Mucosa of rectum (tissue), 2 donors: ENCODE data around the gene KLF2.
A peak's percentile ranks its signal among the peaks of the same experiment; 100 is the strongest.
"Not testable (repeated sequence)": the region's sequence is repeated elsewhere in the genome, so short reads cannot be mapped to it uniquely, and the experiment has no call there.

Experiments
- H3K27ac ChIP-seq, 2 donors: one replicate each; pipeline ENCODE4 v1.7.0; 2013; ENCODE audit warnings: inconsistent platforms in 2 of 2, low read depth in 2 of 2, low read length in 2 of 2
- H3K27me3 ChIP-seq, 2 donors: one replicate each; pipeline ENCODE4 v1.7.0; 2013; ENCODE audit warnings: low read length in 2 of 2; ENCODE audit not compliant: control insufficient read depth in 2 of 2, insufficient read depth in 2 of 2
- H3K36me3 ChIP-seq, 2 donors: one replicate each; pipeline ENCODE4 v1.7.0; 2013; ENCODE audit warnings: low read length in 2 of 2; ENCODE audit not compliant: control insufficient read depth in 2 of 2, insufficient read depth in 2 of 2
- H3K4me1 ChIP-seq, 2 donors: one replicate each; pipeline ENCODE4 v1.7.0; 2013; ENCODE audit warnings: low read length in 2 of 2, mild to moderate bottlenecking in 1 of 2; ENCODE audit not compliant: control insufficient read depth in 2 of 2, insufficient read depth in 2 of 2
- H3K4me3 ChIP-seq, 2 donors: one replicate each; pipeline ENCODE4 v1.7.0; 2013; ENCODE audit warnings: low read length in 2 of 2
- H3K9ac ChIP-seq, 2 donors: one replicate each; pipeline ENCODE4 v1.7.0; 2013; ENCODE audit warnings: low read length in 2 of 2, low read depth in 1 of 2, mild to moderate bottlenecking in 1 of 2
- H3K9me3 ChIP-seq, 2 donors: one replicate each; pipeline ENCODE4 v1.7.0; 2013; ENCODE audit warnings: low read length in 2 of 2; ENCODE audit not compliant: control insufficient read depth in 2 of 2
- donor health status: healthy.
- donor health status: Normal muscosa, but diverticular disease.

KLF2 gene

GRCh38 chr19:16347099-16347498, 22.5 kb downstream of the KLF2 start:
- H3K4me1 ChIP-seq, H3K9ac ChIP-seq, H3K4me3 ChIP-seq, H3K36me3 ChIP-seq, H3K27ac ChIP-seq, H3K27me3 ChIP-seq, H3K9me3 ChIP-seq: not testable (repeated sequence)

DNA sequence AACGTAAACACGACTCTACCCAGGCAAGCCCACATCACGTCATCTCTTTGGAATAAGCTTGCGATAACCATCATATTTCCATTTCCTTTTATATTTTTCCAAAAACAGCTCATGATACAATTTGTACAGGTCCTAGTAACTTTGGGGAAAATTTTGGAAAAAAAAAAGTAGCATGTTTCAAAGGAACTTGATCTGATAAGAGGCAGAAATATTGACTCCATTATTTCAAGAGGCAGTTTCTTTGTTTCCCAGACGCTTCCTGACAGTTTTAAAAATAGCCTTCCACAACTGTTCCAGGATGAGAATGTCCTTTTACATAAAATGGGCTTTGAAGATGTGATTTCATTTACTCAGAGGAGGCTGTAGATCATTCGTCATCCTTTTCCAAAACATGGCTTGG, 23.1 kb downstream of the KLF2 start:
- no peaks in the 10 kb centered on the region for H3K36me3 ChIP-seq
- H3K4me1 ChIP-seq = peaks cover 0 to 2% of the 10 kb centered on the region in 2 donors
- H3K27ac ChIP-seq = peak overlapping the region in 1 of 2 donors; percentile 2
- H3K27me3 ChIP-seq = no peaks in the 10 kb centered on the region
- H3K9me3 ChIP-seq = no peaks in the 10 kb centered on the region
- H3K4me3 ChIP-seq = no peak overlapping the region
- H3K9ac ChIP-seq = no peak overlapping the region

GRCh38 chr19:16349551-16350152, 25.0 kb downstream of the KLF2 start:
- Histone ChIP-seq H3K9ac (no peak overlapping the region), H3K27me3 (no peaks in the 10 kb centered on the region), H3K4me3 (no peak overlapping the region), H3K36me3 (no peaks in the 10 kb centered on the region), H3K27ac (no peak overlapping the region), H3K4me1 (peaks cover 0 to 2% of the 10 kb centered on the region in 2 donors), H3K9me3 (no peaks in the 10 kb centered on the region)

- H3K27me3 ChIP-seq = no peaks in the 10 kb centered on the region
- no peaks in the 10 kb centered on the region for H3K36me3 ChIP-seq
- H3K4me3 ChIP-seq = no peak overlapping the region
- no peak overlapping the region for H3K9ac ChIP-seq
- H3K4me1 ChIP-seq = peaks cover 2% of the 10 kb centered on the region in 2 donors
- H3K9me3 ChIP-seq = no peaks in the 10 kb centered on the region
- no peak overlapping the region for H3K27ac ChIP-seq
Measured at GRCh38 chr19:16351133-16351809, 26.6 kb downstream of the KLF2 start.

DNA sequence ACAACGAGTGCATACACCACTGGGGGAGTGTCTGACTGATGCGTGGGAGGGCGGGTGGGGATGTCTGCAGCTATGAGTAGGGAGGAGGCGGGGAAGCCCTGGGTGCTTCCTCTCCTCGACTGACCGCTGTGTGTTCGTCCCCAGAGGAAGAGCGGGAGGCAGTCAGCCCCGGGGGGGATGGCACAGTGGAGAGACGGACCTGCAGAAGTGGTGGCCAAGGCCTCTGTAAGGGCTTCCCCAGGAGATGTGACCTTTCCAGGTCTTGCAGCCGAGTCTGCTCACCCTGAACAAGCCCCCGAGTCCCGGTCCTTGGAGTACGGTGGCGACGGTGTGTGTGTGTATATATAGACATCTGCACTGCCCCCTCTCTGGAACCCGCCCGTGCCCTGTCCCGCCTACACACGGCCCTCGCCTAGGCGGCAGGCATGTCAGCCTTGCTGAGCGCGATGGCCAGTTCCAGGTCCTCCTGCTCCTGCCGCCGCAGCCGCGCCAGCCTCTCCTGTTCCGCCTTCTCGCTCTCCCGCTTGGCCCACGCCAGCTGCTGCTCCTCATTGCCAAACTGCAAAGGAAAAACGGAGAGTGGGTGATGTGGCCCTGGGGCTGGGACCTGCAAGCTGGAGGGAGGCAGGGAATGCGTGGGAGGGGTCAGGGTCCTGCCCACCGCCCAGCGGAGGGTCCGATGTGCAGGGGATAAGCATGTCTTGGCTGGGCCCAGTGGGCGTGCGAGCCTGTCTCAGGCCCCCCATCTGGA, 30.8 kb downstream of the KLF2 start:
- Histone ChIP-seq H3K27me3 (no peaks in the 10 kb centered on the region), H3K4me3 (no peak overlapping the region), H3K9me3 (no peaks in the 10 kb centered on the region), H3K9ac (no peak overlapping the region), H3K27ac (no peak overlapping the region), H3K36me3 (peaks cover 0 to 7% of the 10 kb centered on the region in 2 donors), H3K4me1 (peaks cover 2% of the 10 kb centered on the region in 2 donors)

DNA sequence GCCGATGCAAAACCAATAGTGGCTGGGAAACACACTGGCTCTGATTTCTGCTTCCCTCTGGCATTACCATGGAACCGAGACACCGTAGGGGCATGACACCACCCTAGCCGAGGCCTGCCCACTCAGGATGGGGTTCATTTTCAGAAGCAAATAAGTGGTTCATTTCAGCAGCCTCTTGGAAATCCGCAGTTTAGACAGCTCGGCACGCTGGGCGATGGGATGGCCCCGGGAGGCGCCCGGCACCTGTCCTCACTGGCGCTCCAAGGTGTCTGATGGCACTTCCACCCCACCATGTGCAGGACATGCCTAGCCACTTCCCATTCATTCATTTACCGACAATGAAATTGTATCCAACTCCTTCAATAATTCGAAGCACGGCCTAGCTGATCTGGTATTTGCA, 33.8 kb downstream of the KLF2 start:
- Histone ChIP-seq H3K9ac (no peak overlapping the region), H3K27me3 (no peaks in the 10 kb centered on the region), H3K4me1 (peaks cover 11% of the 10 kb centered on the region in 2 donors), H3K4me3 (no peak overlapping the region), H3K27ac (no peak overlapping the region), H3K9me3 (no peaks in the 10 kb centered on the region), H3K36me3 (peaks cover 0 to 7% of the 10 kb centered on the region in 2 donors)

- no peaks in the 10 kb centered on the region for H3K9me3 ChIP-seq
- no peak overlapping the region for H3K9ac ChIP-seq
- no peaks in the 10 kb centered on the region for H3K27me3 ChIP-seq
- peaks cover 0 to 7% of the 10 kb centered on the region in 2 donors for H3K36me3 ChIP-seq
- no peak overlapping the region for H3K4me3 ChIP-seq
- H3K4me1 ChIP-seq = peaks cover 15 to 17% of the 10 kb centered on the region in 2 donors
- H3K27ac ChIP-seq = no peak overlapping the region
Measured at GRCh38 chr19:16359074-16359473, 34.4 kb downstream of the KLF2 start.

DNA sequence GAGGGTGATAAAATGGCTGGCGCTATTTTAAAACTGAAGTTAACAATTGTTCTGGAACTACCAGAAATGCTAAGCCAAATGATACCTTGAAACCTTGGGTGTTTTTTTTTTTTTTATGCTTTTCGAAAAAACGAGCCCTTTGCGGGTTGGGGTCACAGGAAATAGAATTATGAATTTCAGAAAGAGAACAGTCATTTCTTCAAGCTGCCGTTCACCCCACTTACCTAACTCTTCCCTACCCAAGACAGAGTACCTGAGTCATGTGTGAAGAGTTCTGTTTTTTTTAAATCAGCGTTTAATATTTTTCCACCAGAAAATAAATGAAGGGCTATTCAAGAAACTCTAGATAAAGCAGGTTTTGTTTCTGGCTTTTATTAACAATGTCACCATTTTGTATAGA, 35.3 kb downstream of the KLF2 start:
- Histone ChIP-seq H3K27ac (no peak overlapping the region), H3K9me3 (no peaks in the 10 kb centered on the region), H3K4me3 (no peak overlapping the region), H3K36me3 (peaks cover 0 to 7% of the 10 kb centered on the region in 2 donors), H3K9ac (no peak overlapping the region), H3K27me3 (no peaks in the 10 kb centered on the region), H3K4me1 (peaks cover 15 to 19% of the 10 kb centered on the region in 2 donors)

- H3K4me1 ChIP-seq = peaks cover 21 to 25% of the 10 kb centered on the region in 2 donors
- H3K4me3 ChIP-seq = no peak overlapping the region
- peaks cover 0 to 7% of the 10 kb centered on the region in 2 donors for H3K36me3 ChIP-seq
- no peaks in the 10 kb centered on the region for H3K9me3 ChIP-seq
- H3K9ac ChIP-seq = no peak overlapping the region
- no peaks in the 10 kb centered on the region for H3K27me3 ChIP-seq
- no peak overlapping the region for H3K27ac ChIP-seq
Measured at GRCh38 chr19:16360738-16361137, 36.1 kb downstream of the KLF2 start.

DNA sequence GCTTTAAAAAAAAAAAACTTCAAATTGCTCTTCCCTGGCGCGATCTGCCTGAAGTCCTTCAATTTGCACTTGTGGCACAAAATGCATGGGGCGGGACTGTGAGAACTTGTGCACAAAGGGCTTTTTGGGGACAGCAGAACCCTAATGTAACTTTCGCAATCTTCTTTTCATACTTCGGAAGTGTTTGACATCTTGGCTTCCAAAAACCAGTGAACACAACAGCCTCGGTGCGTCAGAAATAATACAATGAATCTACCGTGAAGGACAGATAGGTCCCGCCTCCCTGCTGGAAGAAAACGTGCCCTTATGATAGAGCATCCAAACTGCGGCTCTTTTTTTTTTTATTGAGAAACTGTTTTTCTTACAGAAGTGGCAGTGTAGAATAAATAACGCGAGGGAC, 36.6 kb downstream of the KLF2 start:
- Histone ChIP-seq H3K9me3 (no peaks in the 10 kb centered on the region), H3K27me3 (no peaks in the 10 kb centered on the region), H3K4me1 (peaks cover 24 to 27% of the 10 kb centered on the region in 2 donors), H3K36me3 (peaks cover 0 to 7% of the 10 kb centered on the region in 2 donors), H3K9ac (no peak overlapping the region), H3K4me3 (no peak overlapping the region), H3K27ac (no peak overlapping the region)
